ENCODE measurements around the gene HPSE2.

- TF ChIP-seq POLR2A (IDR thresholded peaks at IDR 0.05; ENCODE audit: low read depth, low read length) (no peak), POLR2AphosphoS5 (IDR thresholded peaks at IDR 0.05; ENCODE audit: low read depth, low read length) (no peak), TAF1 (IDR thresholded peaks at IDR 0.05; ENCODE audit: borderline replicate concordance, low read depth, low read length) (no peak)
Observed at GRCh38 chr10:98832196-98832595, 403.5 kb downstream of the HPSE2 start.
